SJSA1 (cell line): Measurements from ENCODE around the gene WHRN. TPM values are rescaled to one million over a fixed set of nuclear protein-coding genes. Genes with fewer than 3 reads are reported as not detected.
A peak's percentile ranks its signal among the peaks of the same experiment; 100 is the strongest.

Experiments used
- DNase-seq, 2 experiments: peaks; one replicate each; pipeline ENCODE4 v3.0.0-alpha.2; 2015 to 2020; ENCODE audit warnings: low spot score in 2 of 2, low read depth in 1 of 2
- H3K27ac ChIP-seq: fragments of 250-450 bp; sonication (Bioruptor Pico); 2 replicates; pipeline ENCODE4 v1.5.1; 2020; ENCODE audit warnings: mild to moderate bottlenecking, moderate library complexity
- H3K27me3 ChIP-seq: fragments of 250-450 bp; sonication (Bioruptor Pico); replicated peaks from 2 replicates; pipeline ENCODE4 v1.5.1; 2020; ENCODE audit warnings: mild to moderate bottlenecking, moderate library complexity
- H3K36me3 ChIP-seq: fragments of 250-450 bp; sonication (Bioruptor Pico); 2 replicates; pipeline ENCODE4 v1.5.1; 2020; ENCODE audit warnings: mild to moderate bottlenecking
- H3K4me1 ChIP-seq: fragments of 250-450 bp; sonication (Bioruptor Pico); replicated peaks from 2 replicates; pipeline ENCODE4 v1.6.1; 2021; ENCODE audit warnings: mild to moderate bottlenecking
- H3K4me3 ChIP-seq: fragments of 250-450 bp; sonication (Bioruptor Pico); 2 replicates; pipeline ENCODE4 v1.5.1; 2020; ENCODE audit warnings: mild to moderate bottlenecking
- H3K9me3 ChIP-seq: fragments of 250-450 bp; sonication (Bioruptor Pico); replicated peaks from 2 replicates; pipeline ENCODE4 v1.5.1; 2020; ENCODE audit warnings: mild to moderate bottlenecking
- total RNA-seq: library from RNA; depleted of rRNA; stranded (reverse); fragments of >200 nt; shearing (Covaris generic); gene quantifications from 2 replicates; pipeline ENCODE4 v1.2.3, GENCODE V29; 2014

The WHRN gene
- total RNA-seq, 1 experiment from 2014 or later: 1.4 TPM

GRCh38 chr9:114369216-114370130 lies 135.8 kb downstream of the WHRN start:
- no peak for DNase-seq
- H3K27me3 ChIP-seq: no peaks in the 10 kb centered on the region
- no peaks in the 10 kb centered on the region for H3K9me3 ChIP-seq
- H3K4me3 ChIP-seq: no peak overlapping the region
- H3K4me1 ChIP-seq: peaks cover 21% of the 10 kb centered on the region
- H3K27ac ChIP-seq: no peak overlapping the region
- peaks cover 18% of the 10 kb centered on the region for H3K36me3 ChIP-seq

- H3K9me3 ChIP-seq: no peaks in the 10 kb centered on the region
- no peaks in the 10 kb centered on the region for H3K27me3 ChIP-seq
- H3K36me3 ChIP-seq: peaks cover 20% of the 10 kb centered on the region
- no peak overlapping the region for H3K4me3 ChIP-seq
- no peak for DNase-seq
- H3K27ac ChIP-seq: no peak overlapping the region
- H3K4me1 ChIP-seq: peaks cover 24% of the 10 kb centered on the region
These were observed 137.3 kb downstream of the WHRN start for GRCh38 chr9:114367772-114368569.

GRCh38 chr9:114367366-114367765 lies 137.9 kb downstream of the WHRN start:
- Histone ChIP-seq H3K27ac (no peak overlapping the region), H3K36me3 (peaks cover 20% of the 10 kb centered on the region), H3K4me3 (no peak overlapping the region), H3K27me3 (no peaks in the 10 kb centered on the region), H3K4me1 (peaks cover 24% of the 10 kb centered on the region), H3K9me3 (no peaks in the 10 kb centered on the region)
- DNase-seq: no peak

GRCh38 chr9:114366334-114367128 lies 138.7 kb downstream of the WHRN start:
- Histone ChIP-seq H3K9me3 (no peaks in the 10 kb centered on the region), H3K4me3 (no peak overlapping the region), H3K36me3 (peaks cover 20% of the 10 kb centered on the region), H3K27ac (peak overlapping the region; percentile 34), H3K4me1 (peaks cover 24% of the 10 kb centered on the region), H3K27me3 (no peaks in the 10 kb centered on the region)
- peak; percentile 61 to 81 for DNase-seq

GRCh38 chr9:114365194-114365593 lies 140.1 kb downstream of the WHRN start:
- H3K9me3 ChIP-seq: no peaks in the 10 kb centered on the region
- peak overlapping the region; percentile 16; the same call in 1 of the 2 replicates for H3K27ac ChIP-seq
- H3K36me3 ChIP-seq: peaks cover 20% of the 10 kb centered on the region
- no peaks in the 10 kb centered on the region for H3K27me3 ChIP-seq
- DNase-seq: no peak
- peaks cover 24% of the 10 kb centered on the region for H3K4me1 ChIP-seq
- no peak overlapping the region for H3K4me3 ChIP-seq

GRCh38 chr9:114364134-114365041 lies 140.9 kb downstream of the WHRN start:
- no peaks in the 10 kb centered on the region for H3K9me3 ChIP-seq
- DNase-seq: no peak
- peaks cover 26% of the 10 kb centered on the region for H3K36me3 ChIP-seq
- H3K4me3 ChIP-seq: no peak overlapping the region
- H3K4me1 ChIP-seq: peaks cover 24% of the 10 kb centered on the region
- no peak overlapping the region for H3K27ac ChIP-seq
- H3K27me3 ChIP-seq: no peaks in the 10 kb centered on the region

- H3K27ac ChIP-seq: no peak overlapping the region
- H3K4me1 ChIP-seq: peaks cover 24% of the 10 kb centered on the region
- no peaks in the 10 kb centered on the region for H3K9me3 ChIP-seq
- no peak overlapping the region for H3K4me3 ChIP-seq
- no peaks in the 10 kb centered on the region for H3K27me3 ChIP-seq
- H3K36me3 ChIP-seq: peaks cover 26% of the 10 kb centered on the region
- no peak for DNase-seq
These were observed 141.8 kb downstream of the WHRN start for GRCh38 chr9:114363424-114363823.

- Histone ChIP-seq H3K9me3 (no peaks in the 10 kb centered on the region), H3K36me3 (peaks cover 26% of the 10 kb centered on the region), H3K27me3 (no peaks in the 10 kb centered on the region), H3K4me1 (peaks cover 23% of the 10 kb centered on the region), H3K27ac (no peak overlapping the region), H3K4me3 (no peak overlapping the region)
- DNase-seq: no peak
These were observed 142.9 kb downstream of the WHRN start for GRCh38 chr9:114362394-114362793.

- Histone ChIP-seq H3K27ac (no peak overlapping the region), H3K4me3 (no peak overlapping the region), H3K27me3 (no peaks in the 10 kb centered on the region), H3K4me1 (peaks cover 15% of the 10 kb centered on the region), H3K36me3 (peaks cover 24% of the 10 kb centered on the region), H3K9me3 (no peaks in the 10 kb centered on the region)
- DNase-seq: no peak
These were observed 143.7 kb downstream of the WHRN start for GRCh38 chr9:114361542-114361941.

GRCh38 chr9:114359801-114360200 lies 145.5 kb downstream of the WHRN start:
- H3K27ac ChIP-seq: no peak overlapping the region
- H3K4me3 ChIP-seq: no peak overlapping the region
- no peaks in the 10 kb centered on the region for H3K9me3 ChIP-seq
- H3K4me1 ChIP-seq: peaks cover 6% of the 10 kb centered on the region; the same call in 1 of the 2 replicates
- DNase-seq: no peak
- no peaks in the 10 kb centered on the region for H3K27me3 ChIP-seq
- peaks cover 21% of the 10 kb centered on the region for H3K36me3 ChIP-seq

- Histone ChIP-seq H3K4me3 (no peak overlapping the region), H3K27ac (no peak overlapping the region), H3K27me3 (no peaks in the 10 kb centered on the region), H3K9me3 (no peaks in the 10 kb centered on the region), H3K36me3 (peaks cover 20% of the 10 kb centered on the region; the same call in 1 of the 2 replicates), H3K4me1 (no peaks in the 10 kb centered on the region)
- DNase-seq: no peak
These were observed 147.4 kb downstream of the WHRN start for GRCh38 chr9:114357911-114358328.

- no peaks in the 10 kb centered on the region for H3K27me3 ChIP-seq
- H3K27ac ChIP-seq: no peak overlapping the region
- H3K9me3 ChIP-seq: no peaks in the 10 kb centered on the region
- H3K36me3 ChIP-seq: peaks cover 20% of the 10 kb centered on the region; the same call in 1 of the 2 replicates
- H3K4me1 ChIP-seq: no peaks in the 10 kb centered on the region
- no peak for DNase-seq
- no peak overlapping the region for H3K4me3 ChIP-seq
These were observed 147.9 kb downstream of the WHRN start for GRCh38 chr9:114357360-114357759.
